ENCODE measurements around the gene NXPE4. TPM values are rescaled to one million over a fixed set of nuclear protein-coding genes. Genes with fewer than 3 reads are reported as not detected.
"Not testable (repeated sequence)": the region's sequence is repeated elsewhere in the genome, so short reads cannot be mapped to it uniquely, and the experiment has no call there.

The NXPE4 gene
- total and polyA plus RNA-seq, 2 of the 8 experiments (the other 6 are each of a cell fraction or from before 2014, with no cell fraction given): not detected

DNA sequence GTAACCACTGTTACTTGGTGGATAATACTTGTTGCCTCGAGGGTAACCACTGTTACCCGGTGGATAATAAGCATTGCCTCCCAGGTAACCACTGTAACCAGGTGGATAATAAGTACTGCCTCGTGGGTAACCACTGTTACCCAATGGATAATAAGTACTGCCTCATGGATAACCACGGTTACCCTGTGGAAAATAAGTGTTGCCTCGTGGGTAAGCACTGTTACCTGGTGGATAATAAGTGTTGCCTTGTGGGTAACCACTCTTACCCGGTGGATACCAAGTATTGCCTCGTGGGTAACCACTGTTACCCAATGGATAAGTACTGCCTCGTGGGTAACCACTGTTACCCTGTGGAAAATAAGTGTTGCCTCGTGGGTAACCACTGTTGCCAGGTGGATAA is 13.0 kb upstream of the NXPE4 start:
- H3K56ac ChIP-seq (replicated peaks; ENCODE audit: insufficient read length, low read depth, low read length); H3K4me1 ChIP-seq (replicated peaks in 1 of 4; ENCODE audit: control insufficient read depth in 3 of 4, insufficient read depth in 4 of 4, low read length in 3 of 4); CTCF ChIA-PET (ENCODE audit: partially characterized antibody); H3K18ac ChIP-seq (ENCODE audit: extremely low read depth, low read length); H3K4ac ChIP-seq (replicated peaks; ENCODE audit: insufficient read length, low read depth, low read length); DNase-seq (ENCODE audit: low read depth in 1 of 2, low spot score in 2 of 2); H4K5ac ChIP-seq (ENCODE audit: insufficient read length, low read depth, low read length); H3K27me3 ChIP-seq (replicated peaks in 1 of 4; ENCODE audit: control insufficient read depth in 3 of 4, extremely low read depth in 1 of 4, insufficient read depth in 3 of 4, low read length in 3 of 4); H3K79me1 ChIP-seq (ENCODE audit: low read depth, low read length); H2BK15ac ChIP-seq (ENCODE audit: low read length); H3K4me2 ChIP-seq (ENCODE audit: insufficient read depth in 1 of 2, low read depth in 2 of 2, low read length in 2 of 2); H4K91ac ChIP-seq (replicated peaks; ENCODE audit: insufficient read length, low read length); H2BK120ac ChIP-seq (replicated peaks; ENCODE audit: low read depth, low read length); H3K23ac ChIP-seq (ENCODE audit: insufficient read length); H2BK20ac ChIP-seq (ENCODE audit: low read length); H3K36me3 ChIP-seq (ENCODE audit: control insufficient read depth in 2 of 4, insufficient read depth in 4 of 4, low read length in 3 of 4); H3K4me3 ChIP-seq (ENCODE audit: extremely low read depth in 1 of 4, insufficient read depth in 2 of 4, low read depth in 3 of 4, low read length in 4 of 4); H3K27ac ChIP-seq (ENCODE audit: low read depth, low read length); FAIRE-seq; H2BK12ac ChIP-seq (ENCODE audit: low read depth, low read length); H2AFZ ChIP-seq (ENCODE audit: low read length); H3K9ac ChIP-seq (replicated peaks in 1 of 4; ENCODE audit: extremely low read depth in 1 of 4, low read depth in 3 of 4, low read length in 3 of 4); H3K23me2 ChIP-seq (ENCODE audit: low read depth, low read length); H2AK5ac ChIP-seq (ENCODE audit: low read depth, low read length); H4K20me1 ChIP-seq (replicated peaks in 1 of 2; ENCODE audit: control insufficient read depth in 1 of 2, insufficient read depth in 2 of 2, low read length in 2 of 2); POLR2A ChIA-PET (ENCODE audit: partially characterized antibody); H3K14ac ChIP-seq (ENCODE audit: insufficient read length); H4K8ac ChIP-seq (ENCODE audit: extremely low read depth, insufficient read depth, low read length); H3K79me2 ChIP-seq (ENCODE audit: control insufficient read depth in 1 of 2, insufficient read depth in 2 of 2, low read length in 2 of 2); H2BK5ac ChIP-seq (ENCODE audit: low read depth, low read length): not testable (repeated sequence)
- 90% methylated on average over 9 of the region's 9 CpGs; no CpG with 5 or more reads in 1 of the 2 experiments for WGBS, 2 experiments (ENCODE audit: extremely low coverage in 1 of 2, insufficient coverage in 1 of 2, insufficient read length in 1 of 2, insufficient replicate concordance in 2 of 2, low coverage in 1 of 2, low lambda C conversion rate in 2 of 2, missing lambda C conversion rate in 1 of 2)
- peaks cover 15 to 49% of the 10 kb centered on the region in 2 experiments; a peak in 3 of 4 replicates for H3K9me3 ChIP-seq (ENCODE audit: insufficient read depth in 2 of 2, low read depth in 1 of 2, low read length in 1 of 2)

Measured in H1 (cell line).